DMS153 treated with DMSO at 0.1 percent for 48 hours (cell line): ENCODE measurements around the gene RAB31.

Experiments used
- DNase-seq: peaks from one replicate; lab custom pipeline; 2025; ENCODE audit not compliant: unreplicated experiment; lab: John Stamatoyannopoulos, UW

RAB31 gene

GRCh38 chr18:9690418-9691188 is 17.5 kb upstream of the RAB31 start:
- no peak for DNase-seq

DNA sequence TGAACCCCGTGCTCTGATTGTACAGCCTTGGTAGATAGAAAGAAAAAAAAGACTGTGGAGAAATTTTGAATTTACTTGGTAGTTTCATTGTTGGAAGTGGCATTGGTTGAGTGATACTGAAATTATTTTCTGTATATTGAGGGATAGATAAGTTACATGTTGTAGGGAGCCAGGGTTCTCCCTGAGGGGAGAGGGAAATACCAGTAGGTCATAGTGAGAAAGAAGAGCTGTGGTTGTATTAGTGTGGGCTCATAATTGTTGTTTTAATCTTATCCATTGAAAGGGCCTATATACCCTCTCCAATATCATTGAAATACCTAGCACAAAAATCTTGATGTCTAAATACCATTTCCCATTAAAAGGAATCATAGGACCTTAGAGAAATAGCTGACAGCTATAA is 16.9 kb upstream of the RAB31 start:
- DNase-seq: no peak

- DNase-seq: no peak
Measured at GRCh38 chr18:9694174-9694573, 13.9 kb upstream of the RAB31 start.

- no peak for DNase-seq
Measured at GRCh38 chr18:9694952-9695495, 13.1 kb upstream of the RAB31 start.

- no peak for DNase-seq
Measured at GRCh38 chr18:9695605-9696004, 12.5 kb upstream of the RAB31 start.

DNA sequence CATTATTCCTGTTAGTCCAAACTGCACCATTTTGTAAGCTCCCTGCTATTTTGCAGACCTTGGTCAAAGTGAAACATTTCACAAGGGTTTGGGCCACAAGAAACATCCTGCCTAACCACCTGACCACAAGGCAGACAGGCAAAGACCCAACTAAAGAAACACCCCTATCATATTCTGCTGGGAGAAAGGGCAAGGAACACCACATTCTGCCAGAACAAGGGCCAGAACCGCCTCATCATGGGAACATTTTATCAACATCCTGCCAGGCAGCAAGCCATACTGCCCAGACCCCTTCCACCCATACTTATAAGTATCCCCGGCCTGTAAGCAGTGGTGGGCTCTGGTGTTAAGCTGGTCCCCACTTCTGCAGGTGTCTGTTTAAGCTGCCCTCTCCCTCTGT is 12.0 kb upstream of the RAB31 start:
- DNase-seq: no peak

DNA sequence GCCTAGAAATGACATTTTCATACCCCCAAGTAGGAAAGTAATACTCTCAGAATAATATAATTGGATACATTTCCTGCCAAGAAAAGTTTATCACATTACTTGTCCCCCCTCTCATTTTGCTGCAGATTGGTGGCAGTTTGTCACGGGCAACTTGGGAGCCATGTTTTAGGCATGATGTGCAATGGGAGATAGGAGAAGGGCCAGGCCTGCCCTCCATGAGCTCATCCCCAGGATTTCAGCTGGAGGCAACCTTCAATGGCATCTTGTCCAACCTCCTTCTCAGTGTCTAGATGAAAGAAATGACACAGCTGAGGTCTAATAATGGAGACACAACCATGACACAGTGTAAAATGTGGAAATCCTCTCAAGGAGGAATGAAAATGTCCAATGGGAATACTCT is 11.4 kb upstream of the RAB31 start:
- DNase-seq: no peak

DNA sequence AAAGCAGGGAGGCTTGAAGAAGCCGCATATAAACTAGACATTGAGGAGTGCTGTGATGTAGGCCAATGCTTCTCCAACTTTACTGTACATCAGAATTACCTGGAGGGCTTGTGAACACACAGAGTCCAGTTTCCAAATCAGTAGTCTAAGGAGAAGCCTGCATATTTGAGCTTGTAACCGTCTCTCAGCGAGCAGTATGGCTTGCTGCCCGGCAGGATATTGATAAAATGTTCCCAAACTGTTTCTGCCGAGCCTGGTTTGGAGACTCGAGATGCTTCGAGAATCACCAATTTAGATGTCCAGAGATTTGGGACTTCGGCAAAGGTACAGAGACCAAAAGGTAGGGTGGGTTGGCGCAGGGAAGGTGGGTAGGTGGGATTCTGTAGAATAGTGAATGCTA is 11.0 kb upstream of the RAB31 start:
- DNase-seq: no peak

DNA sequence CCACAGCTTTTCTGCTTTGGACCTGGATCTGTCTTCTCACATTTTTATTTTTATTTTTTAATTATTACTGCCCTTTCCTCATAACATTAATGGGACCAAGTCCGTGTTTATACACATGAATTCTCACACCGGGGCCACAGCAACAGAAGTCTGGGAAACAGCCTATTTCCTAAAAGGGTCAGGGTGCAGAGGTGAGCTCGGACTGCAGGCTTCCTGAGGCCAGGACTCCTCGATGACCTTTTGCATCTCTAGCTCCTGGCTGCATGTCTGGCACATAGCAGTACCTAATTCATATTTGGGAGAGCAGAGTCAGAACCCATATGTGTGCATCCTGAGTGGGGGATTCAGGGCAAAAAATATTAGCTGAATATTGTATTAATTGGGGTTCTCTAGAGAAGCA is 9.6 kb upstream of the RAB31 start:
- DNase-seq: no peak

GRCh38 chr18:9700261-9700796 is 7.8 kb upstream of the RAB31 start:
- no peak for DNase-seq

GRCh38 chr18:9701609-9702349 is 6.3 kb upstream of the RAB31 start:
- DNase-seq: no peak

GRCh38 chr18:9704233-9705118 is 3.6 kb upstream of the RAB31 start:
- no peak for DNase-seq

DNA sequence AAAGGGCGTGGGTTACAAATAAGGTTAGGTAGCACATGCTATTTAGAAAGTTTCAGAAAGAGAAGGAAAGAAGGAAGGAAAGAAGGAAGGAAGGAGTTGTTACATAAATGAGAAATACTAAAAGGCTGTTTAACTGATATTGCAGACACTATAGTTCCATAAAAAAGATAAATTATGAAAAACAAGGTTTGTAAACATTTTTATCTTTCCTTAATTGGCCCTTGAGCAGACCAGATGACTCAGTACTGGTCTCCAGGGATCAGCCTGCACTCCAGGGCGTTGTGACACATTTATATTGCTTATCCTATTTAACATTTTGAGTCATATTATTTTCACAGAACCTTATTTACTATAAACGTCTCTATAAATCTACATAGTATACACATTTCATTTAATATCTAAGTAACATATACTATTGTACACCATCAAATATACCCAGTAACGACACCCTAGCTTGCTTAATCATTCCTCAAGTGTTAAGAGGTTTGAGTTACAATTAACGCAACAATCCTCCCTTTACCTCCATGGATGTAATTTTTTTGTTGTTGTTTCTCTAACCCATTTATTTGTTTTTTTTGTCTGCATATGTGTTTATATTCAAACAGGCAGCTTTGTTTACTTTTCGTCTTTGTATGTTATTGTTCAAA is 2.8 kb upstream of the RAB31 start:
- DNase-seq: no peak

DNA sequence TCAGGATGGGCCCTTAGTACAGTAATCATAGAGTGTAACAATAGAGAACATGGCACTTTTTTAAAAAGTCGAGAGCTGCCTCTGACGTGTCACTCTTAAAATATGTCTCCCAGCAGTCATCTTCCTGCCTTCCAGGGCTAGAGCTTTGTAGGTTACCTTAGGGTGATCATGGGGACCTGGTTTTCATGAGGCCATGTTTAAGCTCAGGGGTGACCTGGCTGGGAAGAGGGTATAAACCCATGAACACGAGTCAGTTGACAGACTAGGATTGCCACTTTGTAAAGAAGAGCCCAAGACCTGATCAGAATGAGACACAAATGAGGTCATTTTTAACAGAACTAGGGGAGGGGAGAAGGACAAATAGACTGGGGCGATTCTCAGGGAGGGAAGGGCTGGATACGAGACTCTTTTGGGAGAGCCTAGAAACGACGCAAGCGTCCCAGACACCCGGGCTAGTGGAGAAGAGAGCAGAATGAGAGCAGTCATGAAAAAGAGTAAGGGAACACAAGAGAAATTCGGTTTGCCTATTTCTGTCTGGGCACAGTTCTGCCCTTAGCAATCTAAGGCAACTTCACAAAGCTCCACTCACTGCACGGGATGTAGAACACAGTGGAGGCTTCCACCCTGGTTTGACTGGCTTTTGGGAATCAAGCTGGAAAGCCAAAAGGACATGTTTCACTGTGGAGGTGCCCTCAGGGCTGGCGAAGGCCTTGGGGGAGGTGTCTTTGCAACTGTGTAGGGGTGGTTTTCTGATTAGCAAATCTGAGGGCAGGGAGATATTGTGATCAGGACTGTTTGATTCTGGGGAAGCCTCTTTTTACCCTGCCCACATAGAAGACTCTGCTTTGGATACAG is 1.8 kb upstream of the RAB31 start:
- DNase-seq: no peak

DNA sequence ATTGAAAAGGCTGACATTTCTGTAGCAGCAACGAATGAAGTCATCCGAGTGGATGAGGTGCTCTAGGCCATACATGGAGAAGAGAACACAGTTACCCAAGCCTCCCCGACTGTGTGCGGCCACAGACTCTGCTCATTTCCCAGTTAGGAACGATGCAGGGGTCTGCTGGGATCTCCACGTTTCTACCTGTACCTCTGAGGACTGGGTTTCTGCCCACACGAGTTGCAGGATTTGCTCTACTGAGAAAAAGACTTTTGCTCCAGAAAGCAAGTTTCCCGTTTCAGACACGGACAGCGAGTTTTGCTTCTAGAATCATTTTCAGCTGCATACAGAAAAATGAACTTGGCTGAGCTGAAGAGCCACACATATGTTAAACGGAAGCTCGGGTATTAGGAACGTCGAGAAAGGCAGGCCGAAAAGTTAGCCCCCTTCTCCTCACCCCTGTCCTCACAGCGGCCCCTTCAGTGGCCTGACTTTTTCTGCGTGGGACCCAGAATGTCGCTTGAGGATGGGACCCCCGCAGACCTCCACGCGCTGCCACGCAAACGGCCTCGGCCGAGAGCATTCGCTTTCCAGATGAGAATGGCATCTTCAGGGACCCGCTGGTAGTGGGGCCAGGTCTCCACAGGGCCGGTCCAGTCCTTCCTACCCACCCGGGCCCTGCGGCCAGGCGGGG is 582 bp upstream of the RAB31 start:
- no peak for DNase-seq

GRCh38 chr18:9708434-9709303 is 568 bp downstream of the RAB31 start:
- no peak for DNase-seq

- DNase-seq: no peak
Measured at GRCh38 chr18:9709304-9709877, 1.3 kb downstream of the RAB31 start.

- DNase-seq: no peak
Measured at GRCh38 chr18:9710037-9710436, 1.9 kb downstream of the RAB31 start.
